HFF-Myc (cell line): ENCODE data around the gene SIN3B.

ENCODE experiments used
- DNase-seq: peaks from one replicate; pipeline ENCODE4 v3.0.0-alpha.2; 2011; ENCODE audit warnings: low read depth; ENCODE audit errors: extremely low read depth
- H3K4me3 ChIP-seq: replicated peaks from 2 replicates; pipeline ENCODE4 v1.5.1; 2011; ENCODE audit warnings: low read depth, mild to moderate bottlenecking, control low read depth, low read length
- CTCF ChIP-seq: IDR thresholded peaks from 2 replicates; pipeline ENCODE4 v1.5.1; 2012; ENCODE audit warnings: mild to moderate bottlenecking, low read depth, low read length, control low read depth; ENCODE audit errors: missing control alignments

SIN3B gene

GRCh38 chr19:16822648-16823047 lies 6.5 kb upstream of the SIN3B start:
- no peak for DNase-seq
- TF ChIP-seq CTCF: no peak

DNA sequence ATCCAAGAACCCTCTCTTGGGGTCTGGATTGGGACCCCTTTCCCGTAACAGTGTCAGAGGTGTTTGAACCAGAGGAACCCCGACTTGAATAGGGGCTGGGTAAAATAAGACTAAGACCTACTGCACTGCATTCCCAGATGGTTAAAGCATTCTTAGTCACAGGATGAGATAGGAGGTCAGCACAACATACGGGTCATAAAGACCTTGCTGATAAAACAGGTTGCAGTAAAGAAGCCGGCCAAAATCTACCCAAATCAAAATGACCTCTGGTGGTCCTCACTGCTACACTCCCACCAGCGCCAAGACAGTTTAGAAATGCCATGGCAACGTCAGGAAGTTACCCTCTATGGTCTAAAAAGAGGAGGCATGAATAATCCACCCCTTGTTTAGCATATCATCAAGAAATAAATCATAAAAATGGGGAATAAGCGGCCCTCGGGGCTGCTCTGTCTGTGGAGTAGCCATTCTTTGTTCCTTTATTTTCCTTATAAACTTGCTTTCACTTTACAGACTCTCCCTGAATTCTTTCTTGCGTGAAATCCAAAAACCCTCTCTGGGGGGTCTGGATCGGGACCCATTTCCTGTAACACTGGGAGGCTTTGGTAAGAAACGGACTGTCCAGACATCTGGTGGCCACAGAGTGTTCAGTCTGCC lies 4.4 kb upstream of the SIN3B start:
- TF ChIP-seq CTCF: no peak
- no peak for DNase-seq
- H3K4me3 ChIP-seq: peak overlapping the region; percentile 19

More at GRCh38 chr19:16822648-16823047, 6.5 kb upstream of the SIN3B start:
- H3K4me3 ChIP-seq: no peak overlapping the region

GRCh38 chr19:16825312-16826052 lies 3.7 kb upstream of the SIN3B start:
- peak overlapping the region; percentile 19 for H3K4me3 ChIP-seq
- TF ChIP-seq CTCF: no peak
- DNase-seq: peak; percentile 69

GRCh38 chr19:16829822-16830289 lies 658 bp downstream of the SIN3B start:
- peak overlapping the region; percentile 75 for H3K4me3 ChIP-seq
- TF ChIP-seq CTCF: no peak
- DNase-seq: no peak

DNA sequence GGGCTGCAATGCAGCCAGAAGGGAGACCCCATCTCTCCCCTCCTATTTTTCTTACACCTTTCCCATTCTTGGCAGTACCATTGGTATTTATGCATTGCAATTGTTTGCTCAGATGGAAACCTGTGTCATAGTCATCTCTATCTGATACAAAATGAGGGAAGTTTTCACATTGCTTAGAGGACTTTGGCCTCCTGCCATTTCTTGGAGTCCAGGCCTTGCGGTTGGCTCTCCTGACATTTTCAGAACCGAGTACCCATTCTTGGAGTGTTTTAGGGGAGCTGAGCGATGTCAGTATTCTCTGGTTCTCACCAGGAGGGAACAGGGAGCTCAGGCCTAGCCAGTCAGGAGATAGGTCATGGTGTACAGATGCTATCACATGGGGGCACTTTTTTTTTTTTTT lies 1.5 kb downstream of the SIN3B start:
- no peak for DNase-seq
- H3K4me3 ChIP-seq: peak overlapping the region; percentile 75
- no peak for TF ChIP-seq CTCF

DNA sequence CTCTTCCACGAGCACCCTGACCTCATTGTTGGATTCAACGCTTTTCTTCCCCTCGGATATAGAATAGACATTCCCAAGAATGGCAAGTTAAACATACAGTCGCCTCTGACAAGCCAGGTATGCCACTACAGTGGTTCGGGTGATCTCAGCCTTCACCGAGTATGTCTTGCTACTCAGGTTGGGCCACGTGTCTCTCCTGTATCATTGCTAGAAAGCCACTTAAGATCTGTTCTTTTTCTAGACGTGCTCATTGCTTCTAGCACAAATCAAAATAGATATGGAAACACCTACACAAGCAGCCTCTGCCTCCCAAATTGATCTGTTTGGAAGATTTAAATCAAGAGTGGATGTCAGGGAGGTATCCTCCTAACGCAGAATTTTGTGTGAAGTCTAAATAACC lies 2.3 kb downstream of the SIN3B start:
- H3K4me3 ChIP-seq: no peak overlapping the region
- DNase-seq: no peak
- no peak for TF ChIP-seq CTCF
